Large intestine (tissue), 3 donors: ENCODE measurements around the gene PDILT. TPM values are rescaled to one million over a fixed set of nuclear protein-coding genes. Genes with fewer than 3 reads are reported as not detected.
"Not testable (repeated sequence)": the region's sequence is repeated elsewhere in the genome, so short reads cannot be mapped to it uniquely, and the experiment has no call there.

Source experiments
- DNase-seq, 2 donors: peaks; one replicate each; pipeline versions ENCODE4 v3.0.0 to v3.0.0-alpha.2; 2013
- H3K27ac ChIP-seq: one replicate; pipeline ENCODE4 v1.5.1; 2013; ENCODE audit warnings: low read length
- H3K27me3 ChIP-seq: 2 replicates; pipeline ENCODE4 v1.6.1; 2013; ENCODE audit warnings: low read length; ENCODE audit not compliant: control insufficient read depth, insufficient read depth
- H3K36me3 ChIP-seq: 2 replicates; pipeline ENCODE4 v1.6.1; 2013; ENCODE audit warnings: low read length; ENCODE audit not compliant: control insufficient read depth, insufficient read depth
- H3K4me1 ChIP-seq: one replicate; pipeline ENCODE4 v1.6.1; 2013; ENCODE audit warnings: low read length; ENCODE audit not compliant: control insufficient read depth, insufficient read depth
- H3K4me3 ChIP-seq: one replicate; pipeline ENCODE4 v1.5.1; 2013; ENCODE audit warnings: low read length
- H3K9me3 ChIP-seq: one replicate; pipeline ENCODE4 v1.6.1; 2013; ENCODE audit warnings: mild to moderate bottlenecking, low read depth, low read length, moderate library complexity; ENCODE audit not compliant: control insufficient read depth
- WGBS: methylation state at CpG from one replicate; pipeline ENCODE4 v1.1.5; 2013; ENCODE audit warnings: low lambda C conversion rate; ENCODE audit not compliant: insufficient coverage; 5-methylcytosine and 5-hydroxymethylcytosine counted together
- polyA plus RNA-seq: library from polyadenylated mRNA; unstranded; fragments of 120-200 nt; gene quantifications from one replicate; pipeline ENCODE4 v1.2.1, GENCODE V29; 2013

PDILT gene
- polyA plus RNA-seq, 1 donor = not detected

- no peaks in the 10 kb centered on the region for H3K27me3 ChIP-seq
- no peak overlapping the region for H3K4me3 ChIP-seq
- H3K4me1 ChIP-seq = no peaks in the 10 kb centered on the region
- no peak for DNase-seq
- no peaks in the 10 kb centered on the region for H3K36me3 ChIP-seq
- no peaks in the 10 kb centered on the region for H3K9me3 ChIP-seq
- WGBS = no CpG with 5 or more reads among the region's 6 CpGs
- no peak overlapping the region for H3K27ac ChIP-seq
These were observed 88.8 kb downstream of the PDILT start for GRCh38 chr16:20315764-20316163.

DNA sequence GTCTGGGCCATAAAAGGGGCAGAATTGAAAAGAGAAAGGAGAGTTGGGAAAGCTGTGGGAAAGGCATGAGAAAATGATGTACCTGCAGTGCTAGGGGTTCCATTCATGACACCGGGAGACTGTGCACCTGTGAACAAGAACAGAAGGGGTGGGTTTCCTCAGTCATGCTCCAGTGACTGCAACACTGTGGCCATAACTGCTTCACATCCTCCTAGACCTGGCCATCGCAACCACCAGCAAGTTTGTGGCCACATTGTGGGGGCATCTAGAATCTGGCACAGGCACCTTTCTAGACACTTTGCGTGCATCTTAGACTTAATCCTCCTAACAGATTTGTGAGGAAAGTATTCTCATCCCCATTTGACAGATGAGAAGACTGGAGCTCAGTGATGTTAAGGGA, 90.0 kb downstream of the PDILT start:
- no peaks in the 10 kb centered on the region for H3K4me1 ChIP-seq
- WGBS = no CpG with 5 or more reads among the region's 3 CpGs

DNA sequence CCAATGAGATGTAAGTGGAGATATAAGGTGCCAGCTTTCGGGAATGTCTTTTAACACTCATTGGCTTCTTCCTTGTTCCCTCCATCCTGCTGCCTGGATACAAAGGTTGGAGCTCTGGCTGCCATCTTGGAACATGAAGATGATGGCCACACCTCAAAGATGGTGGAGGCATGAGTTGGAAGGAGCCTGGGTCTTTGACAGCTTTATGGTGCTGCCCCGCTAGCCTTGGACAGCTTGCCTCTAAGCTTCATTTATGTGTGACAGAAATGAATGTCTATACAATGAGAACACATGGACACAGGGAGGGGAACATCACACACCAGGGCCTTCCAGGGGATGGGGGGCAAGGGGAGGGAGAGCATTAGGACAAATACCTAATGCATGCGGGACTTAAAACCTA, 90.8 kb downstream of the PDILT start:
- no peak for DNase-seq
- Histone ChIP-seq H3K4me1 (no peaks in the 10 kb centered on the region), H3K27me3 (no peaks in the 10 kb centered on the region), H3K27ac (no peak overlapping the region), H3K36me3 (no peaks in the 10 kb centered on the region), H3K9me3 (no peaks in the 10 kb centered on the region), H3K4me3 (no peak overlapping the region)
- 83% methylated on average over 1 of the region's 3 CpGs for WGBS

More for the DNA sequence above, 90.0 kb downstream of the PDILT start:
- H3K4me3 ChIP-seq = no peak overlapping the region
- no peak for DNase-seq
- H3K36me3 ChIP-seq = no peaks in the 10 kb centered on the region
- no peaks in the 10 kb centered on the region for H3K27me3 ChIP-seq
- H3K27ac ChIP-seq = no peak overlapping the region
- H3K9me3 ChIP-seq = no peaks in the 10 kb centered on the region

DNA sequence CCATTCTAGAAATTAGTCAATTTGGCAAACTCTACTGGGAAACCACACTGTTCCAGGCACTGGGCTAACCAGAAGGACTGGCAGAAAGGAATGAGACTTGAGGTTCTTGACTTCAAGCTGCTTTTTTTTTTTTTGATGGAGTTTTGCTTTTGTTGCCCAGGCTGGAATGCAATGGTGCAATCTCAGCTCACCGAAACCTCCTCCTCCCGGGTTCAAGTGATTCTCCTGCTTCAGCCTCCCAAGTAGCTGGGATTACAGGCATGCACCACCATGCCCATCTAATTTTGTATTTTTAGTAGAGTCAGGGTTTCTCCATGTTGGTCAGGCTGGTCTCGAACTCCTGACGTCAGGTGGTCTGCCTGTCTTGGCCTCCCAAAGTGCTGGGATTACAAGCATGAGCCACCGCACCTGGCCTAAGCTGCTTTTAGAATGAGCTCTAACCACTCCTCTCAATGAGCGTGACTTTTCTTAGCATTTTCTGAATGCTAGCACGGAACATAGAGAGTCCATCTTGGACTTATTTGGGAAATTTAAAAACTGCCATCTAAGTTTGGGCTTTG, 91.9 kb downstream of the PDILT start:
- not testable (repeated sequence) for H3K9me3 ChIP-seq, H3K27me3 ChIP-seq, H3K4me3 ChIP-seq, H3K27ac ChIP-seq, DNase-seq, H3K36me3 ChIP-seq, H3K4me1 ChIP-seq
- WGBS = no CpG with 5 or more reads among the region's 7 CpGs

- H3K36me3 ChIP-seq = no peaks in the 10 kb centered on the region
- H3K27me3 ChIP-seq = no peaks in the 10 kb centered on the region
- DNase-seq = no peak
- no peaks in the 10 kb centered on the region for H3K9me3 ChIP-seq
- no peak overlapping the region for H3K27ac ChIP-seq
- H3K4me3 ChIP-seq = no peak overlapping the region
- no CpG with 5 or more reads among the region's 2 CpGs for WGBS
- no peaks in the 10 kb centered on the region for H3K4me1 ChIP-seq
These were observed 93.0 kb downstream of the PDILT start for GRCh38 chr16:20311548-20311947.

- no peak for DNase-seq
- Histone ChIP-seq H3K27ac (no peak overlapping the region), H3K4me3 (no peak overlapping the region), H3K4me1 (no peaks in the 10 kb centered on the region), H3K36me3 (no peaks in the 10 kb centered on the region), H3K27me3 (no peaks in the 10 kb centered on the region), H3K9me3 (no peaks in the 10 kb centered on the region)
- no CpG with 5 or more reads among the region's 11 CpGs for WGBS
These were observed 93.8 kb downstream of the PDILT start for GRCh38 chr16:20310421-20311395.

- no peak for DNase-seq
- no peaks in the 10 kb centered on the region for H3K4me1 ChIP-seq
- no peaks in the 10 kb centered on the region for H3K36me3 ChIP-seq
- no peak overlapping the region for H3K4me3 ChIP-seq
- H3K27me3 ChIP-seq = no peaks in the 10 kb centered on the region
- no peaks in the 10 kb centered on the region for H3K9me3 ChIP-seq
- no CpG with 5 or more reads among the region's 6 CpGs for WGBS
- no peak overlapping the region for H3K27ac ChIP-seq
These were observed 94.8 kb downstream of the PDILT start for GRCh38 chr16:20309786-20310185.

Other genes starting within 250 kb of the PDILT start
- gene GP2, start 77.2 kb downstream of the PDILT start, polyA plus RNA-seq = 5.4 TPM
- gene UMOD, start 52.0 kb downstream of the PDILT start, polyA plus RNA-seq = not detected
- 0.48 TPM for gene ACSM5, start 4.8 kb upstream of the PDILT start, polyA plus RNA-seq
- 0.30 TPM for gene ACSM2A, start 46.8 kb upstream of the PDILT start, polyA plus RNA-seq
- gene ACSM2B, start 171.6 kb upstream of the PDILT start, polyA plus RNA-seq = 1.4 TPM